Ishikawa (cell line): ENCODE measurements around the gene MAP4K3.

ENCODE experiments used
- CEBPB ChIP-seq: IDR thresholded peaks from 2 replicates; pipeline ENCODE4 v1.6.1; 2012
- MAX ChIP-seq: IDR thresholded peaks from 2 replicates; pipeline ENCODE4 v1.6.1; 2012
- TCF12 ChIP-seq: IDR thresholded peaks from 2 replicates; pipeline ENCODE4 v1.6.1; 2012; ENCODE audit warnings: low read depth
- USF1 ChIP-seq: IDR thresholded peaks from 2 replicates; pipeline ENCODE4 v1.6.1; 2012
- YY1 ChIP-seq: IDR thresholded peaks from 2 replicates; pipeline ENCODE4 v1.6.1; 2012; ENCODE audit warnings: low read depth
- TF ChIP-seq, protein P1 (sequence below): IDR thresholded peaks from 2 replicates; pipeline ENCODE4 v1.6.1; 2012; ENCODE audit warnings: low read depth, mild to moderate bottlenecking

GRCh38 chr2:39216346-39217191 is 220.5 kb downstream of the MAP4K3 start:
- no peak for TF ChIP-seq USF1
- TF ChIP-seq MAX: no peak
- TF ChIP-seq TCF12: no peak
- TF ChIP-seq, protein P1, sequence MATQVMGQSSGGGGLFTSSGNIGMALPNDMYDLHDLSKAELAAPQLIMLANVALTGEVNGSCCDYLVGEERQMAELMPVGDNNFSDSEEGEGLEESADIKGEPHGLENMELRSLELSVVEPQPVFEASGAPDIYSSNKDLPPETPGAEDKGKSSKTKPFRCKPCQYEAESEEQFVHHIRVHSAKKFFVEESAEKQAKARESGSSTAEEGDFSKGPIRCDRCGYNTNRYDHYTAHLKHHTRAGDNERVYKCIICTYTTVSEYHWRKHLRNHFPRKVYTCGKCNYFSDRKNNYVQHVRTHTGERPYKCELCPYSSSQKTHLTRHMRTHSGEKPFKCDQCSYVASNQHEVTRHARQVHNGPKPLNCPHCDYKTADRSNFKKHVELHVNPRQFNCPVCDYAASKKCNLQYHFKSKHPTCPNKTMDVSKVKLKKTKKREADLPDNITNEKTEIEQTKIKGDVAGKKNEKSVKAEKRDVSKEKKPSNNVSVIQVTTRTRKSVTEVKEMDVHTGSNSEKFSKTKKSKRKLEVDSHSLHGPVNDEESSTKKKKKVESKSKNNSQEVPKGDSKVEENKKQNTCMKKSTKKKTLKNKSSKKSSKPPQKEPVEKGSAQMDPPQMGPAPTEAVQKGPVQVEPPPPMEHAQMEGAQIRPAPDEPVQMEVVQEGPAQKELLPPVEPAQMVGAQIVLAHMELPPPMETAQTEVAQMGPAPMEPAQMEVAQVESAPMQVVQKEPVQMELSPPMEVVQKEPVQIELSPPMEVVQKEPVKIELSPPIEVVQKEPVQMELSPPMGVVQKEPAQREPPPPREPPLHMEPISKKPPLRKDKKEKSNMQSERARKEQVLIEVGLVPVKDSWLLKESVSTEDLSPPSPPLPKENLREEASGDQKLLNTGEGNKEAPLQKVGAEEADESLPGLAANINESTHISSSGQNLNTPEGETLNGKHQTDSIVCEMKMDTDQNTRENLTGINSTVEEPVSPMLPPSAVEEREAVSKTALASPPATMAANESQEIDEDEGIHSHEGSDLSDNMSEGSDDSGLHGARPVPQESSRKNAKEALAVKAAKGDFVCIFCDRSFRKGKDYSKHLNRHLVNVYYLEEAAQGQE: no peak
- TF ChIP-seq CEBPB: no peak
- no peak for TF ChIP-seq YY1
